A673 (cell line): ENCODE measurements around the gene ADGRE1. TPM values are rescaled to one million over a fixed set of nuclear protein-coding genes. Genes with fewer than 3 reads are reported as not detected.

Experiments used
- BruUV-seq: library from RNA; stranded (reverse); fragments of 400-500 nt; replicated peaks from 2 replicates; lab custom pipeline; 2021; lab: Mats Ljungman, UMichigan
- CTCF ChIA-PET: fragments of 300-600 bp; sonication (Branson Sonifier 250); formaldehyde crosslinking; loops from one replicate; lab custom pipeline; 2022; ENCODE audit warnings: antibody characterized with exemption; lab: Charles Lee
- POLR2A ChIA-PET: fragments of 300-600 bp; sonication (Branson Sonifier 250); formaldehyde crosslinking; loops from one replicate; lab custom pipeline; 2022; ENCODE audit warnings: antibody characterized with exemption; ENCODE audit not compliant: low non-redundant PET; lab: Charles Lee
- DNase-seq: peaks from one replicate; pipeline ENCODE4 v3.0.0-alpha.2; 2015; ENCODE audit warnings: low spot score
- H3K27ac ChIP-seq: fragments of 200-600 bp; sonication (generic); 2 replicates; pipeline ENCODE4 v1.5.1; 2016; ENCODE audit warnings: mixed run types, low read depth, mild to moderate bottlenecking, mixed read lengths, antibody characterized with exemption, low read length; ENCODE audit not compliant: poor library complexity, severe bottlenecking
- H3K27me3 ChIP-seq: fragments of 200-600 bp; sonication (generic); replicated peaks from 2 replicates; pipeline ENCODE4 v1.6.1; 2017; ENCODE audit warnings: mixed run types, low read depth, mild to moderate bottlenecking, mixed read lengths, antibody characterized with exemption, low read length; ENCODE audit not compliant: insufficient read depth, poor library complexity
- H3K36me3 ChIP-seq: fragments of 200-600 bp; sonication (generic); 2 replicates; pipeline ENCODE4 v1.6.1; 2016; ENCODE audit warnings: mixed run types, mild to moderate bottlenecking, mixed read lengths, antibody characterized with exemption, low read length; ENCODE audit not compliant: insufficient read depth, poor library complexity, severe bottlenecking
- H3K4me1 ChIP-seq: fragments of 200-600 bp; sonication (generic); 2 replicates; pipeline ENCODE4 v1.6.1; 2017; ENCODE audit warnings: mixed run types, mild to moderate bottlenecking, mixed read lengths, antibody characterized with exemption, low read length; ENCODE audit not compliant: insufficient read depth, poor library complexity, severe bottlenecking
- H3K4me3 ChIP-seq: fragments of 200-600 bp; sonication (generic); 2 replicates; pipeline ENCODE4 v1.5.1; 2016; ENCODE audit warnings: low read depth, mixed run types, mild to moderate bottlenecking, mixed read lengths, low read length; ENCODE audit not compliant: poor library complexity, severe bottlenecking
- H3K9me3 ChIP-seq: fragments of 200-600 bp; sonication (generic); 2 replicates; pipeline ENCODE4 v1.6.1; 2016; ENCODE audit warnings: mixed run types, low read depth, mild to moderate bottlenecking, mixed read lengths, antibody characterized with exemption, low read length; ENCODE audit not compliant: poor library complexity, severe bottlenecking
- EZH2 ChIP-seq: fragments of 200-600 bp; sonication (generic); IDR thresholded peaks from 2 replicates; pipeline ENCODE4 v1.6.1; 2017; ENCODE audit warnings: borderline replicate concordance, low read depth, mild to moderate bottlenecking, mixed read lengths, antibody characterized with exemption, low read length; ENCODE audit not compliant: poor library complexity, severe bottlenecking
- intact Hi-C: fragments of 100-400 bp; cut with micrococcal nuclease; formaldehyde crosslinking; loops from one replicate; pipeline ENCODE4 v1.10.0; 2022; ENCODE audit not compliant: unreplicated experiment
- total RNA-seq: library from RNA; stranded (reverse); gene quantifications from 2 replicates; pipeline ENCODE4 v1.2.3, GENCODE V29; 2021
- TF ChIP-seq, protein P1 (sequence below): fragments of 300-800, 200-600 bp; sonication (generic); conservative IDR thresholded peaks from 2 replicates; pipeline ENCODE4 v1.5.1; 2017; ENCODE audit warnings: low read depth, mild to moderate bottlenecking, antibody characterized with exemption, low read length, moderate library complexity, mixed read lengths

Gene ADGRE1
- total RNA-seq, 1 experiment from 2014 or later = not detected

DNA sequence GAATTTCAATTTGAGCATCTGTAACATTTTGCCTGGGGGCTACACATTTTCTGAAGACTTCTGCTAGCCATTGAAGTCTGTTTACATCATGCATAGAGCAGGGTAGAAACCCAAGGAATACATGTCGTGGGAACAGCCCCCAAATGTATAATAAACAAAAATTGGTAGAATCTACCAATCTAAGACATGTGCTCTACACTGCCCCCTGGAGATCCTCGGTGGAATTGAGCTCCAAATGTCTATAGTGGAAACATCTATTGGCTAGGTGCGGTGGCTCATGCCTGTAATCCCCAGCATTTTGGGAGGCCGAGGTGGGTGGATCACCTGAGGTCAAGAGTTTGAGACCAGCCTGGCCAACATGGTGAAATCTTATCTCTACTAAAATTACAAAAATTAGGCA is 76.6 kb downstream of the ADGRE1 start:
- TF ChIP-seq EZH2 = no peak
- TF ChIP-seq, protein P1, sequence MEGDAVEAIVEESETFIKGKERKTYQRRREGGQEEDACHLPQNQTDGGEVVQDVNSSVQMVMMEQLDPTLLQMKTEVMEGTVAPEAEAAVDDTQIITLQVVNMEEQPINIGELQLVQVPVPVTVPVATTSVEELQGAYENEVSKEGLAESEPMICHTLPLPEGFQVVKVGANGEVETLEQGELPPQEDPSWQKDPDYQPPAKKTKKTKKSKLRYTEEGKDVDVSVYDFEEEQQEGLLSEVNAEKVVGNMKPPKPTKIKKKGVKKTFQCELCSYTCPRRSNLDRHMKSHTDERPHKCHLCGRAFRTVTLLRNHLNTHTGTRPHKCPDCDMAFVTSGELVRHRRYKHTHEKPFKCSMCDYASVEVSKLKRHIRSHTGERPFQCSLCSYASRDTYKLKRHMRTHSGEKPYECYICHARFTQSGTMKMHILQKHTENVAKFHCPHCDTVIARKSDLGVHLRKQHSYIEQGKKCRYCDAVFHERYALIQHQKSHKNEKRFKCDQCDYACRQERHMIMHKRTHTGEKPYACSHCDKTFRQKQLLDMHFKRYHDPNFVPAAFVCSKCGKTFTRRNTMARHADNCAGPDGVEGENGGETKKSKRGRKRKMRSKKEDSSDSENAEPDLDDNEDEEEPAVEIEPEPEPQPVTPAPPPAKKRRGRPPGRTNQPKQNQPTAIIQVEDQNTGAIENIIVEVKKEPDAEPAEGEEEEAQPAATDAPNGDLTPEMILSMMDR = peak; percentile 69
- no peaks in the 10 kb centered on the region for H3K27me3 ChIP-seq
- ChIA-PET CTCF (interaction anchor here (0.6 to 0.9 kb wide), 5 partner anchors 9 to 666 kb away, joined by 3 to 5 read pairs (median 4); no protein-coding TSS in a partner anchor), POLR2A (no interaction called here)
- H3K9me3 ChIP-seq = no peaks in the 10 kb centered on the region
- no peak overlapping the region for H3K27ac ChIP-seq
- intact Hi-C loops = no loop called here
- H3K4me1 ChIP-seq = no peaks in the 10 kb centered on the region
- BruUV-seq = no TSS peak
- peak; percentile 39 for DNase-seq
- no peaks in the 10 kb centered on the region for H3K36me3 ChIP-seq
- no peak overlapping the region for H3K4me3 ChIP-seq

DNA sequence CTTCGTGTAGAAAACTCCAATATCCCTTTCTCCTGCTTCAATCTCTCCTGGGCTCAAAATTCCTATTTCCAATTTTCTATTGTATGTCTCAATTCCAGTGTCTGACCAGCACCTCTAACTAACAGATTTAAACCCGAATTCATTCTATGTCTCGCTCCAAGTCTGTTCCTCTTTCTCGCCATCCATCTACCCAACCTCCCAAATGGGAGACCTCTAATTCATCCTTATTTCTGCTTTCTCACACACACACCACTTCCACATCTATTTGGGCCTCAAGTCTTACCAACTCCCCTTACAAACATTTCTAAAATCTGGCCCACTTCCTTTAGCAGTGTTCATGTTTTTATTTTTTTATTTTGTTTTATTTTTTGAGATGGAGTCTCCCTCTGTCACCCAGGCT is 80.6 kb downstream of the ADGRE1 start:
- no peak for DNase-seq
- H3K27me3 ChIP-seq = no peaks in the 10 kb centered on the region
- intact Hi-C loops = no loop called here
- no peak overlapping the region for H3K4me3 ChIP-seq
- BruUV-seq = no TSS peak
- no peaks in the 10 kb centered on the region for H3K4me1 ChIP-seq
- TF ChIP-seq EZH2 = no peak
- TF ChIP-seq, protein P1 = no peak
- H3K27ac ChIP-seq = no peak overlapping the region
- ChIA-PET POLR2A (no interaction called here), CTCF (no interaction called here)
- H3K36me3 ChIP-seq = no peaks in the 10 kb centered on the region
- H3K9me3 ChIP-seq = no peaks in the 10 kb centered on the region

DNA sequence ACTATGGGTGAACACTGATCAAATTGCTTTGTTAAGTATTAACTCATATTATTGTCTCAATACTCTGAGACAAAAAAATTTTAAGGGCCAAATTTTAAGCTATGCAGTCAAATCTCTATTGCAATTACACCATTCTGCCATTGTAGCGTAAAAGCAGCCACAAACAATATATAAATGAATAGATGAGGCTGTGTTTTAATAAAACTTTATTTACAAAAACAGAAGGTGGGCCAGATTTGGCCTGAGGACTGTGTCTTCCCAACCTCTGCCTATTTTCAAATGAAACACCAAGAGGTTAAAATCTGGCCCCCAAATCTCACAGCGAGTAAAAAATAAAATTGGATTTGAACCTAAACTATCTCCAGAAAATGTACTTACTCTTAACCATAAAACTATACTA is 82.1 kb downstream of the ADGRE1 start:
- Histone ChIP-seq H3K27ac (no peak overlapping the region), H3K36me3 (no peaks in the 10 kb centered on the region), H3K4me3 (no peak overlapping the region), H3K9me3 (no peaks in the 10 kb centered on the region), H3K4me1 (no peaks in the 10 kb centered on the region), H3K27me3 (no peaks in the 10 kb centered on the region)
- DNase-seq = no peak
- no peak for TF ChIP-seq EZH2
- TF ChIP-seq, protein P1 = no peak
- ChIA-PET POLR2A (no interaction called here), CTCF (no interaction called here)
- intact Hi-C loops = no loop called here
- no TSS peak for BruUV-seq
